ENCODE measurements around the gene SOCS7. TPM values are rescaled to one million over a fixed set of nuclear protein-coding genes. Genes with fewer than 3 reads are reported as not detected.

The SOCS7 gene
- total and polyA plus RNA-seq, 2 experiments from 2014 or later: 1.3 to 6.8 TPM

DNA sequence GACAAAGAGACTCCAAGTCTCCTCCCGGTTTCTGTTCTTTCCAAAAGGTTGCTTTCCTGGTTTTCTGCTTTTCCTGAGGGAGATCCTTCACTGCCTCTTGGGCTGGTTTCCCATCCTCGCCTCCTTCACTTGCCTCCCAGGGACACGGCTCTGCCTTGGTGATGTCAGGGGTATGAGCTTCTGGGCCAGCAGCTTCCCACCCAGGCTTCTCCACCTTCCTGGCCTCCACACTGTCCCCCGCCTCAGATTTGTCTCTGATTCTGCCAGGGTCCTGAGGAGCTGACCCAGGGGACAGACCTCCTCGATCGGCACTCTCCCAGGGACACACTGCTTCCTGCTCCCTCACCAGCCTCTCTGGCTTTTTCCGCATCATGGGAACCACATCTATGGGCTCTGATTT, 22.4 kb upstream of the SOCS7 start:
- no peaks in the 10 kb centered on the region for H3K9me2 ChIP-seq (ENCODE audit: insufficient read depth)
- no peak for DNase-seq
- no peaks in the 10 kb centered on the region for H3K36me3 ChIP-seq (ENCODE audit: low read depth)
- H3K79me2 ChIP-seq (ENCODE audit: insufficient read depth): no peaks in the 10 kb centered on the region
- H3K4me3 ChIP-seq: no peak overlapping the region
- H3K27ac ChIP-seq: no peak overlapping the region
- 66% methylated on average over 7 of the region's 7 CpGs for WGBS, 2 experiments (ENCODE audit: low coverage in 1 of 2, low lambda C conversion rate in 2 of 2, missing lambda C conversion rate in 2 of 2)
- no peak overlapping the region for H3K4me2 ChIP-seq (ENCODE audit: unreplicated experiment)
- no peak for TF ChIP-seq EZH2phosphoT487 (IDR thresholded peaks at IDR 0.05; ENCODE audit: insufficient read depth, low read depth)
- no peak for TF ChIP-seq EZH2 (IDR thresholded peaks at IDR 0.05; ENCODE audit: insufficient read depth, poor library complexity, severe bottlenecking)
- in situ Hi-C loops (cut with MboI): no loop called here
- H3K4me1 ChIP-seq (ENCODE audit: insufficient read depth): no peaks in the 10 kb centered on the region
- no peaks in the 10 kb centered on the region for H3F3A ChIP-seq (ENCODE audit: insufficient read depth)
- no peak overlapping the region for H2AFZ ChIP-seq
- H3K27me3 ChIP-seq (replicated peaks; ENCODE audit: insufficient read depth): no peaks in the 10 kb centered on the region
- H3K9me3 ChIP-seq (ENCODE audit: low read depth): no peaks in the 10 kb centered on the region
- no peak overlapping the region for H3K9ac ChIP-seq
- no peaks in the 10 kb centered on the region for H4K20me1 ChIP-seq (ENCODE audit: insufficient read depth)

DNA sequence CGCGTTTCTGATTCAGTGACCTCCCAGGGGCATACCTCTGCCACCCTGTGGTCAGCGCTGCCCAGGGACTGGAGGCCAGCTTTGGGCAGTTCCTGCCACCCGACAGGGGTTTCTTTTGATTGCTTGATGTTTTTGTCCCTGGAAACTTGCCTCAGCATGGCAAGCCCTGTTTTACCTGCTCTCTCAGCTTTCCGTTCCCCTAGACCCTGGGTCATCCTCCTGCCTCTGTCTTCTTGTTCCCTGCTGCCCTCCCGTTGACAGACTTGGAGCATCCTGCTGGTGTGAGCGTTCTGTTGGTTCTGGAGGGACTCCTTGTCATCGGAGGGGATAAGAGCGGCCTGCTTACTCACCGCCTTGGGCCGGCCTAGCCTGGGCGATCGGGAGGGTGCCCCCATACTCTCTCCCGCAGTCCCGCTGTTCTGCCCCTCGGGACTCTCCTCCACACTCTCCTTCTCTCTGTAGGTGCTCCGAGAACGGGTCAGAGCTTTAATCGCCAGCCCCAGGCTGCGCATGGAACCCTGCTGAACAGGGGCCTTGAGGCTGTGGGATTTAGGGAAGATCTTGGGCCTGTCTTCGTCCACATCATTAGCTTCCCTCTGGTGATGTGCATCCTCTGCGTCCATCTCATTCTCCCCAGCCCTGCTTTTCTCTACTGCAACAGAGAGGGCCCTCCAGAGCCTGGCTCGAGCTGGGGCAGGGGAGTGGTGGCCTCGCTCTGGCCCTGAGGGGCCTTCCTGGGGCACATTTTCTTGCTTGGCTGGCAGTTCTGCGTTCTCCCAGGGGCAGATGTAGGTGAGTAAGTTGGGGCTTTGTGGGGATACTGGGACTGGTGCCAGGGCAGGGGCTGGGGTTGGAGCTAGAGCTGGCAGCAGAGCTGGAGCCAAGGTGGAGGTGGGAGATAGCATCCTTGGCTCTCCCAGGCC, 21.6 kb upstream of the SOCS7 start:
- H2AFZ ChIP-seq: no peak overlapping the region
- no peaks in the 10 kb centered on the region for H3K9me3 ChIP-seq (ENCODE audit: low read depth)
- H3K4me3 ChIP-seq: no peak overlapping the region
- no peaks in the 10 kb centered on the region for H3K79me2 ChIP-seq (ENCODE audit: insufficient read depth)
- in situ Hi-C loops (cut with MboI): no loop called here
- no peaks in the 10 kb centered on the region for H3K27me3 ChIP-seq (replicated peaks; ENCODE audit: insufficient read depth)
- DNase-seq: no peak
- no peaks in the 10 kb centered on the region for H3F3A ChIP-seq (ENCODE audit: insufficient read depth)
- TF ChIP-seq EZH2phosphoT487 (IDR thresholded peaks at IDR 0.05; ENCODE audit: insufficient read depth, low read depth): no peak
- no peak for TF ChIP-seq EZH2 (IDR thresholded peaks at IDR 0.05; ENCODE audit: insufficient read depth, poor library complexity, severe bottlenecking)
- no peaks in the 10 kb centered on the region for H3K4me1 ChIP-seq (ENCODE audit: insufficient read depth)
- H3K4me2 ChIP-seq (ENCODE audit: unreplicated experiment): no peak overlapping the region
- no peak overlapping the region for H3K27ac ChIP-seq
- H3K9me2 ChIP-seq (ENCODE audit: insufficient read depth): no peaks in the 10 kb centered on the region
- H4K20me1 ChIP-seq (ENCODE audit: insufficient read depth): no peaks in the 10 kb centered on the region
- no peak overlapping the region for H3K9ac ChIP-seq
- H3K36me3 ChIP-seq (ENCODE audit: low read depth): no peaks in the 10 kb centered on the region
- WGBS, 2 experiments (ENCODE audit: low coverage in 1 of 2, low lambda C conversion rate in 2 of 2, missing lambda C conversion rate in 2 of 2): 86 to 88% methylated on average over 25 of the region's 25 CpGs

DNA sequence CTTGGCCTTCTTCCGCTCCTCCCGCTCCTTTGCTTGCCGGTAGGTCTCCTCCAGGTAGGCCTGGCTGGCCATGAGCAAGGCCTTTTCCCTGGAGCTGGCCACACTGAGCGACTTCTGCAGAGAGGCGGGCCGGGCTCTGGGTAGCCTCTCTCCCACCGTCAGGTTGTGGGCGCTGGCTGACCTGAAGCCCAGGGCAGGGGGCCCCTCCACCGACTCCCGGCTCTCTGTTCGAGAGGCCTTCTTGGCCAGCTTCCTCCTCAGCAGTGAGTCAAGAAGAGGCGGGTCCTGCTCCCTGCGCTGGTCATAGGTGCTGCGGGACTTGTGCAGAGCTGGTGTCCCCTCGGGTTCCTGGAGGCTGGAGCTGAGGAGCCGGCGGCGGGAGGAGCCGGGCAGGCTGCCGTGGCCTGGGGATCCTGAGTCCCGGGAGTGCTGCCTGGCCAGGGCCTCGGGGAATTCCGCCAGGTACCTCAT, 20.7 kb upstream of the SOCS7 start:
- Histone ChIP-seq H3K4me2 (ENCODE audit: unreplicated experiment) (no peak overlapping the region), H3K27ac (no peak overlapping the region), H3K9ac (no peak overlapping the region), H3K4me3 (no peak overlapping the region), H3K9me2 (ENCODE audit: insufficient read depth) (no peaks in the 10 kb centered on the region), H4K20me1 (ENCODE audit: insufficient read depth) (no peaks in the 10 kb centered on the region), H3K9me3 (ENCODE audit: low read depth) (no peaks in the 10 kb centered on the region), H3F3A (ENCODE audit: insufficient read depth) (no peaks in the 10 kb centered on the region), H2AFZ (no peak overlapping the region), H3K27me3 (replicated peaks; ENCODE audit: insufficient read depth) (no peaks in the 10 kb centered on the region), H3K79me2 (ENCODE audit: insufficient read depth) (no peaks in the 10 kb centered on the region), H3K4me1 (ENCODE audit: insufficient read depth) (no peaks in the 10 kb centered on the region), H3K36me3 (ENCODE audit: low read depth) (no peaks in the 10 kb centered on the region)
- DNase-seq: no peak
- WGBS, 2 experiments (ENCODE audit: low coverage in 1 of 2, low lambda C conversion rate in 2 of 2, missing lambda C conversion rate in 2 of 2): 78 to 84% methylated on average over 23 of the region's 23 CpGs
- TF ChIP-seq EZH2phosphoT487 (IDR thresholded peaks at IDR 0.05; ENCODE audit: insufficient read depth, low read depth) (no peak), EZH2 (IDR thresholded peaks at IDR 0.05; ENCODE audit: insufficient read depth, poor library complexity, severe bottlenecking) (no peak)
- in situ Hi-C loops (cut with MboI): no loop called here

GRCh38 chr17:38332735-38333134, 18.9 kb upstream of the SOCS7 start:
- Histone ChIP-seq H3K36me3 (ENCODE audit: low read depth) (no peaks in the 10 kb centered on the region), H3K4me3 (no peak overlapping the region), H3K79me2 (ENCODE audit: insufficient read depth) (no peaks in the 10 kb centered on the region), H2AFZ (no peak overlapping the region), H3K27me3 (replicated peaks; ENCODE audit: insufficient read depth) (no peaks in the 10 kb centered on the region), H4K20me1 (ENCODE audit: insufficient read depth) (no peaks in the 10 kb centered on the region), H3K27ac (no peak overlapping the region), H3K9me3 (ENCODE audit: low read depth) (no peaks in the 10 kb centered on the region), H3K9me2 (ENCODE audit: insufficient read depth) (no peaks in the 10 kb centered on the region), H3K4me1 (ENCODE audit: insufficient read depth) (no peaks in the 10 kb centered on the region), H3K9ac (no peak overlapping the region), H3K4me2 (ENCODE audit: unreplicated experiment) (no peak overlapping the region), H3F3A (ENCODE audit: insufficient read depth) (no peaks in the 10 kb centered on the region)
- in situ Hi-C loops (cut with MboI): no loop called here
- no peak for TF ChIP-seq EZH2 (IDR thresholded peaks at IDR 0.05; ENCODE audit: insufficient read depth, poor library complexity, severe bottlenecking)
- TF ChIP-seq EZH2phosphoT487 (IDR thresholded peaks at IDR 0.05; ENCODE audit: insufficient read depth, low read depth): no peak
- no peak for DNase-seq
- WGBS, 2 experiments (ENCODE audit: low coverage in 1 of 2, low lambda C conversion rate in 2 of 2, missing lambda C conversion rate in 2 of 2): 76 to 80% methylated on average over 7 of the region's 7 CpGs
